Epithelial cell of proximal tubule (primary cell): ENCODE measurements around the gene TRPV4. TPM values are rescaled to one million over a fixed set of nuclear protein-coding genes. Genes with fewer than 3 reads are reported as not detected.

ENCODE experiments used
- DNase-seq: peaks from one replicate; pipeline ENCODE4 v3.0.0-alpha.2; 2011; ENCODE audit warnings: low read depth
- H3K4me3 ChIP-seq: 2 replicates; pipeline ENCODE4 v1.5.1; 2011; ENCODE audit warnings: low read depth, mild to moderate bottlenecking, low read length
- CTCF ChIP-seq: conservative IDR thresholded peaks from 2 replicates; pipeline ENCODE4 v1.5.1; 2012; ENCODE audit warnings: low read depth, mild to moderate bottlenecking, low read length
- total RNA-seq: library from RNA; depleted of rRNA; stranded (reverse); fragments of >200 nt; gene quantifications from 2 replicates; pipeline ENCODE4 v1.2.3, GENCODE V29; 2015

TRPV4 gene
- total RNA-seq, 1 donor from 2014 or later = 2.2 TPM

GRCh38 chr12:109798691-109799090, 34.5 kb downstream of the TRPV4 start:
- H3K4me3 ChIP-seq = no peak overlapping the region
- no peak for TF ChIP-seq CTCF

GRCh38 chr12:109797905-109798669, 35.1 kb downstream of the TRPV4 start:
- no peak for DNase-seq
- TF ChIP-seq CTCF = peak; percentile 46
- no peak overlapping the region for H3K4me3 ChIP-seq

More at GRCh38 chr12:109798691-109799090, 34.5 kb downstream of the TRPV4 start:
- no peak for DNase-seq

GRCh38 chr12:109796057-109796456, 37.1 kb downstream of the TRPV4 start:
- no peak for DNase-seq
- no peak for TF ChIP-seq CTCF
- no peak overlapping the region for H3K4me3 ChIP-seq

- H3K4me3 ChIP-seq = no peak overlapping the region
- no peak for TF ChIP-seq CTCF
- no peak for DNase-seq
Observed at GRCh38 chr12:109795023-109795422, 38.2 kb downstream of the TRPV4 start.

- DNase-seq = no peak
- no peak overlapping the region for H3K4me3 ChIP-seq
- no peak for TF ChIP-seq CTCF
Observed at GRCh38 chr12:109793826-109794501, 39.2 kb downstream of the TRPV4 start.

- TF ChIP-seq CTCF = no peak
- H3K4me3 ChIP-seq = no peak overlapping the region
- no peak for DNase-seq
Observed at GRCh38 chr12:109793411-109793810, 39.8 kb downstream of the TRPV4 start.

GRCh38 chr12:109792992-109793391, 40.2 kb downstream of the TRPV4 start:
- no peak for TF ChIP-seq CTCF
- H3K4me3 ChIP-seq = no peak overlapping the region
- DNase-seq = no peak
